ENCODE data around the gene DCBLD2.

DCBLD2 gene

DNA sequence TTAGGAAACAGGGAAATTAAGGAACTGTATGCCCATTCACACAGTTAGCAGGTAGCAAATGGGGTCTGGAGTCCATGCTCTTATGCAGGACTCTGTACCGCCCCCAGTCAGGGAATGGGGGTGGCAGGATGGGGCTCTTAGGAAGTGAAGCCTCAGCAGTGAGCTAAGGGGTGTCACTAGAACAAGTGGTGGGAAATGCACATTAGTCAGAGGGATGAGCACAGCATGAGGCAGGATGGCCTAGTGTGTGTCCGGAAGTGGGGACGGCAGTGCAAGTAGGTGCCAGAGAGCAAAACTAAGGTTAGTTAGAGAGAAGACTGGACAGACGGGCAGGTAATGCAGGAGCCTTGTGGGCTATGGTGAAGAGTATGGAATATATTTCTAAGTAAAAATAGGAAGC is 77.7 kb downstream of the DCBLD2 start:
- Histone ChIP-seq H3K23ac (ENCODE audit: low read length) (peak overlapping the region; percentile 89), H3K4ac (ENCODE audit: low read depth, low read length) (no peak overlapping the region), H4K8ac (ENCODE audit: low read depth, low read length) (no peak overlapping the region), H3K27ac (ENCODE audit: low read depth, low read length) (no peak overlapping the region), H2BK120ac (ENCODE audit: insufficient read depth, low read length, poor library complexity) (no peak overlapping the region), H3K27me3 (ENCODE audit: insufficient read depth, low read length) (no peaks in the 10 kb centered on the region), H2AFZ (ENCODE audit: insufficient read depth, low read length, poor library complexity) (no peak overlapping the region), H3K79me1 (ENCODE audit: low read length) (no peaks in the 10 kb centered on the region), H2AK5ac (ENCODE audit: low read length) (no peak overlapping the region), H3K79me2 (ENCODE audit: control insufficient read depth, insufficient read depth, low read length, poor library complexity) (no peaks in the 10 kb centered on the region), H4K12ac (ENCODE audit: low read depth, low read length) (no peak overlapping the region), H2BK5ac (ENCODE audit: low read depth, low read length, poor library complexity) (no peak overlapping the region), H3K4me2 (ENCODE audit: low read length) (no peak overlapping the region), H3K36me3 (ENCODE audit: control insufficient read depth in 1 of 2, insufficient read depth in 2 of 2, low read length in 2 of 2) (peaks cover 0 to 3% of the 10 kb centered on the region in 2 experiments), H2BK12ac (ENCODE audit: low read length) (no peak overlapping the region), H4K91ac (ENCODE audit: low read depth, low read length) (no peak overlapping the region), H3K4me1 (ENCODE audit: control insufficient read depth in 1 of 2, insufficient read depth in 2 of 2, low read length in 2 of 2) (no peaks in the 10 kb centered on the region), H3K9ac (ENCODE audit: low read length) (no peak overlapping the region), H3K4me3 (ENCODE audit: low read depth, low read length) (peak overlapping the region; percentile 48), H3K9me3 (ENCODE audit: insufficient read depth, low read depth, low read length) (no peaks in the 10 kb centered on the region), H3K18ac (ENCODE audit: low read length) (no peak overlapping the region), H3K14ac (ENCODE audit: low read length) (no peak overlapping the region)
- WGBS (ENCODE audit: extremely low coverage, insufficient coverage, insufficient read length) = no CpG with 5 or more reads among the region's 4 CpGs
- no peak for DNase-seq

DNA sequence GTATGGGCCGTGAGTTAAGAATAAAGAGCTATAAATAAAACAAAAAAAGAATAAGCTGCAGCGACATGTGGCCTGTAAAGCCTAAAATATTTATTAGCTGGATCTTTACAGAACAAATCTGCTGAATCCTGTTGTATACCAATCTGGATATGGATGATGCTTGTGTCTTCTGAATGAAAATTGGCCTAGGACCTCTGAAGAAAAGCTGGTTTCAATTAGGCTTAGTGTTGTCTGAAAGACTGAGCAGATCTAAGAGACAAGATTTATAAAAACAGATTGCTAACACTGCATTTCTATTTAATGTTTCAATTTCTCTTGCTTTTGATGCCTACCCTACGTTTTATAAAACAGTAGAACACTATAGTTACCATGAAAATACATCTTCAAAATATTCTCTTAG is 80.4 kb downstream of the DCBLD2 start:
- no peak overlapping the region for H3K23ac ChIP-seq (ENCODE audit: low read length)
- no peak overlapping the region for H4K91ac ChIP-seq (ENCODE audit: low read depth, low read length)
- no peak overlapping the region for H2AFZ ChIP-seq (ENCODE audit: insufficient read depth, low read length, poor library complexity)
- no peak overlapping the region for H2BK5ac ChIP-seq (ENCODE audit: low read depth, low read length, poor library complexity)
- H3K18ac ChIP-seq (ENCODE audit: low read length) = no peak overlapping the region
- H4K8ac ChIP-seq (ENCODE audit: low read depth, low read length) = no peak overlapping the region
- H4K12ac ChIP-seq (ENCODE audit: low read depth, low read length) = no peak overlapping the region
- no peak overlapping the region for H3K4me3 ChIP-seq (ENCODE audit: low read depth, low read length)
- H2AK5ac ChIP-seq (ENCODE audit: low read length) = no peak overlapping the region
- H3K79me1 ChIP-seq (ENCODE audit: low read length) = no peaks in the 10 kb centered on the region
- peaks cover 3 to 4% of the 10 kb centered on the region in 2 experiments for H3K36me3 ChIP-seq (ENCODE audit: control insufficient read depth in 1 of 2, insufficient read depth in 2 of 2, low read length in 2 of 2)
- H3K27ac ChIP-seq (ENCODE audit: low read depth, low read length) = no peak overlapping the region
- H3K4me1 ChIP-seq (ENCODE audit: control insufficient read depth in 1 of 2, insufficient read depth in 2 of 2, low read length in 2 of 2) = no peaks in the 10 kb centered on the region
- no peak overlapping the region for H3K9ac ChIP-seq (ENCODE audit: low read length)
- H3K79me2 ChIP-seq (ENCODE audit: control insufficient read depth, insufficient read depth, low read length, poor library complexity) = no peaks in the 10 kb centered on the region
- H2BK12ac ChIP-seq (ENCODE audit: low read length) = no peak overlapping the region
- H3K4me2 ChIP-seq (ENCODE audit: low read length) = no peak overlapping the region
- no CpG with 5 or more reads among the region's 3 CpGs for WGBS (ENCODE audit: extremely low coverage, insufficient coverage, insufficient read length)
- no peak overlapping the region for H2BK120ac ChIP-seq (ENCODE audit: insufficient read depth, low read length, poor library complexity)
- DNase-seq = no peak
- H3K14ac ChIP-seq (ENCODE audit: low read length) = no peak overlapping the region
- no peaks in the 10 kb centered on the region for H3K9me3 ChIP-seq (ENCODE audit: insufficient read depth, low read depth, low read length)
- no peak overlapping the region for H3K4ac ChIP-seq (ENCODE audit: low read depth, low read length)
- no peaks in the 10 kb centered on the region for H3K27me3 ChIP-seq (ENCODE audit: insufficient read depth, low read length)

DNA sequence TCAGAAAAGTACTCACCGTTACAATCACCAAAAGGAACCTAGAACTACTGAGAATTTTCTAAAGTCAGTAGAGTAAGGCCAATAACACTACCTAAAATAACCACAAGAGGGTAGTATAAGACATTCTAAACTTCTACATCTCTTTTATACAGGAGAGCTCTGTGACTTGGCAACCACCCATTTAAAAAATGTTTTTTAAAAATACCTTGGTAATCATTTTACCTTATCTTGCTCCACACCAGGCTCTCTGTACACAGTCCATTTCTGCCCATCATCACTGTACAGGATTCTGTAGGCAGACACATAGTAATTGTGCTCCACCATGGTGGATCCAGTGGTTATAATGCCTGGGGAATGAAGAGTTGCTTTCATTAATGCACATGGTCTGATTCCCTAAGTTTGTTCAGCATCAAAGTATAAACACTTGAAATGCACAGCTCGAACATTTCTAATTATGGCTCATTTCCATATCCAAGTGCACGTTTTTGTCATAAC is 83.9 kb downstream of the DCBLD2 start:
- no peak overlapping the region for H4K8ac ChIP-seq (ENCODE audit: low read depth, low read length)
- H3K27ac ChIP-seq (ENCODE audit: low read depth, low read length) = no peak overlapping the region
- H4K91ac ChIP-seq (ENCODE audit: low read depth, low read length) = no peak overlapping the region
- H4K12ac ChIP-seq (ENCODE audit: low read depth, low read length) = no peak overlapping the region
- H3K27me3 ChIP-seq (ENCODE audit: insufficient read depth, low read length) = no peaks in the 10 kb centered on the region
- DNase-seq = peak in 1 of 2 donors; percentile 85
- H3K23ac ChIP-seq (ENCODE audit: low read length) = no peak overlapping the region
- no peaks in the 10 kb centered on the region for H3K9me3 ChIP-seq (ENCODE audit: insufficient read depth, low read depth, low read length)
- H2AK5ac ChIP-seq (ENCODE audit: low read length) = no peak overlapping the region
- no peak overlapping the region for H2BK5ac ChIP-seq (ENCODE audit: low read depth, low read length, poor library complexity)
- no peak overlapping the region for H3K18ac ChIP-seq (ENCODE audit: low read length)
- H3K4me1 ChIP-seq (ENCODE audit: control insufficient read depth in 1 of 2, insufficient read depth in 2 of 2, low read length in 2 of 2) = peaks cover 0 to 2% of the 10 kb centered on the region in 2 experiments
- no peak overlapping the region for H3K4me2 ChIP-seq (ENCODE audit: low read length)
- H2BK12ac ChIP-seq (ENCODE audit: low read length) = no peak overlapping the region
- no peak overlapping the region for H3K9ac ChIP-seq (ENCODE audit: low read length)
- H3K79me2 ChIP-seq (ENCODE audit: control insufficient read depth, insufficient read depth, low read length, poor library complexity) = no peaks in the 10 kb centered on the region
- no peak overlapping the region for H2AFZ ChIP-seq (ENCODE audit: insufficient read depth, low read length, poor library complexity)
- WGBS (ENCODE audit: extremely low coverage, insufficient coverage, insufficient read length) = no CpG with 5 or more reads among the region's 3 CpGs
- no peaks in the 10 kb centered on the region for H3K79me1 ChIP-seq (ENCODE audit: low read length)
- H3K36me3 ChIP-seq (ENCODE audit: control insufficient read depth in 1 of 2, insufficient read depth in 2 of 2, low read length in 2 of 2) = peaks cover 3 to 4% of the 10 kb centered on the region in 2 experiments
- no peak overlapping the region for H3K4me3 ChIP-seq (ENCODE audit: low read depth, low read length)
- no peak overlapping the region for H3K4ac ChIP-seq (ENCODE audit: low read depth, low read length)
- no peak overlapping the region for H3K14ac ChIP-seq (ENCODE audit: low read length)
- H2BK120ac ChIP-seq (ENCODE audit: insufficient read depth, low read length, poor library complexity) = no peak overlapping the region

DNA sequence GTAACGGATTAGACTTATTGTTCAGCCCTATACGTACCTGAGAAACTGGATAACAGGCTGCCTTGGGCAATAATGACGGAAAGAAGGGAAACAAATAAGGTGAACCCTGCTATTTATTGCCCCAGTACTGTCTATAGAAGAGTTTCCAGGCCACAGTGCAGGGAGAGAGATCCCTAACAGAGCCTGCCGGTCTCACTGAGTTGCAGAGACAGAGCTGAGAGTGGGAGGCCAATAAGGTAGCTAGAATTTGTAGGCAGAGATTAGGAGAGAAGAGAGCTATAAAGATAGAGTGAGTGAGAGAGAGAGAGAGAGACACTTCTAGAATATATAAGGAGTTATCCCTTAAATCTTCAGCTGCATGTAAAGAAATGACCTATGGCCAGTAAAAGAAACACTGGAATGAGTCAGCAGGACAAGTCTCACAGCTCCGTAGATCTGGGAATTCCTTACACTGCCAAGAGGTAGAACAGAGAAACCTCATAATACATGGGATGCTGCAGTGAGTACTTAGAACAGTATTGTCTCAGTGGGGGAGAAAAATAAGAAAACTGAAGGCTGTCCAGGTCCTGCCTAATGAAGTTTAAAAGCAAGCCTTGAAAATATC is 86.6 kb downstream of the DCBLD2 start:
- Histone ChIP-seq H2AFZ (ENCODE audit: insufficient read depth, low read length, poor library complexity) (no peak overlapping the region), H4K91ac (ENCODE audit: low read depth, low read length) (no peak overlapping the region), H3K18ac (ENCODE audit: low read length) (no peak overlapping the region), H3K4me1 (ENCODE audit: control insufficient read depth in 1 of 2, insufficient read depth in 2 of 2, low read length in 2 of 2) (peaks cover 0 to 2% of the 10 kb centered on the region in 2 experiments), H3K36me3 (ENCODE audit: control insufficient read depth in 1 of 2, insufficient read depth in 2 of 2, low read length in 2 of 2) (peaks cover 2 to 4% of the 10 kb centered on the region in 2 experiments), H3K4ac (ENCODE audit: low read depth, low read length) (no peak overlapping the region), H2BK5ac (ENCODE audit: low read depth, low read length, poor library complexity) (no peak overlapping the region), H4K12ac (ENCODE audit: low read depth, low read length) (no peak overlapping the region), H2BK12ac (ENCODE audit: low read length) (no peak overlapping the region), H4K8ac (ENCODE audit: low read depth, low read length) (no peak overlapping the region), H3K27me3 (ENCODE audit: insufficient read depth, low read length) (no peaks in the 10 kb centered on the region), H3K4me2 (ENCODE audit: low read length) (peak overlapping the region; percentile 12), H3K79me2 (ENCODE audit: control insufficient read depth, insufficient read depth, low read length, poor library complexity) (no peaks in the 10 kb centered on the region), H3K4me3 (ENCODE audit: low read depth, low read length) (no peak overlapping the region), H2AK5ac (ENCODE audit: low read length) (no peak overlapping the region), H3K27ac (ENCODE audit: low read depth, low read length) (peak overlapping the region; percentile 88), H3K14ac (ENCODE audit: low read length) (no peak overlapping the region), H2BK120ac (ENCODE audit: insufficient read depth, low read length, poor library complexity) (no peak overlapping the region), H3K9ac (ENCODE audit: low read length) (no peak overlapping the region), H3K23ac (ENCODE audit: low read length) (no peak overlapping the region), H3K9me3 (ENCODE audit: insufficient read depth, low read depth, low read length) (no peaks in the 10 kb centered on the region), H3K79me1 (ENCODE audit: low read length) (no peaks in the 10 kb centered on the region)
- peak in 1 of 2 donors; percentile 44 for DNase-seq
- WGBS (ENCODE audit: extremely low coverage, insufficient coverage, insufficient read length) = no CpG with 5 or more reads among the region's 5 CpGs

Data from trophoblast cell (in vitro differentiated cells and primary cell).